Smooth muscle cell of the brain vasculature (primary cell): ENCODE measurements around the gene KLF11.

Experiments
- DNase-seq: peaks from one replicate; pipeline ENCODE4 v3.0.0-alpha.2; 2012; ENCODE audit warnings: low read depth, low spot score

Gene KLF11

GRCh38 chr2:10041711-10042110 lies 1.6 kb upstream of the KLF11 start:
- no peak for DNase-seq

GRCh38 chr2:10042301-10043161 lies 819 bp upstream of the KLF11 start:
- no peak for DNase-seq

GRCh38 chr2:10043906-10044601 lies 704 bp downstream of the KLF11 start:
- DNase-seq: peak; percentile 67

DNA sequence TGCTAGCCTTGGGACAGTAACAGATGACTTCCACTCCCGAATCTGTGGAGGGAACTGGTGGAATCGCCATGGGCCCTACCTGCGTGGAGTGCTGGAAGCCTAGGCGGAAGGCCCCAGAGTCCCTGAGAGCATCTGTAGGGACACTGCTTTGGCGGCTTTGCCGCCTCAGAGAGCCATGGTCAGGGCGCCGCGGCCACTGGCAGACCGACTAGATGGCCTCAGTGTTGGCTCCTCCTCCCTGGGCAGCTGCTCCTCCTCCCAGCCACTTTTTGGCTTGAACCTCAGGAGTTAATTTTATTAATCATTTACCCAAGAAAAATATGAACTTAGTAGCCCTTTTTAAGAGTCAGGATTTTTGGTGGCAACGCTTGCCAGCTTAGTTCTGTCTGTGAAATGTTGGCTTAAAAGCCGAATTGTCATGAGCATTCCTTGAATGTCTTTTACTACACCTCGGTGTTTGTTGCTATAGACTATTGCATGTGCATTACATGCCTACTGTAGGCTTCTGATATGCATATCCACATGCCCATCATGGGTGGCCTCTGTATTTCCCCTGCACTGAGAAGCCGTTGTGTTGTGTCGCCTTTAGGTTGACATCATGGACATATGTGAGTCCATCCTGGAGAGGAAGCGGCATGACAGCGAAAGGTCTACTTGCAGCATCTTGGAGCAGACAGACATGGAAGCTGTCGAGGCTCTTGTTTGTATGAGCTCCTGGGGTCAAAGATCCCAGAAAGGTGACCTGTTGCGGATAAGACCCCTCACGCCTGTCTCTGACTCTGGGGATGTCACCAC lies 2.4 kb downstream of the KLF11 start:
- no peak for DNase-seq

- no peak for DNase-seq
These were observed 3.6 kb downstream of the KLF11 start for GRCh38 chr2:10046931-10047330.

DNA sequence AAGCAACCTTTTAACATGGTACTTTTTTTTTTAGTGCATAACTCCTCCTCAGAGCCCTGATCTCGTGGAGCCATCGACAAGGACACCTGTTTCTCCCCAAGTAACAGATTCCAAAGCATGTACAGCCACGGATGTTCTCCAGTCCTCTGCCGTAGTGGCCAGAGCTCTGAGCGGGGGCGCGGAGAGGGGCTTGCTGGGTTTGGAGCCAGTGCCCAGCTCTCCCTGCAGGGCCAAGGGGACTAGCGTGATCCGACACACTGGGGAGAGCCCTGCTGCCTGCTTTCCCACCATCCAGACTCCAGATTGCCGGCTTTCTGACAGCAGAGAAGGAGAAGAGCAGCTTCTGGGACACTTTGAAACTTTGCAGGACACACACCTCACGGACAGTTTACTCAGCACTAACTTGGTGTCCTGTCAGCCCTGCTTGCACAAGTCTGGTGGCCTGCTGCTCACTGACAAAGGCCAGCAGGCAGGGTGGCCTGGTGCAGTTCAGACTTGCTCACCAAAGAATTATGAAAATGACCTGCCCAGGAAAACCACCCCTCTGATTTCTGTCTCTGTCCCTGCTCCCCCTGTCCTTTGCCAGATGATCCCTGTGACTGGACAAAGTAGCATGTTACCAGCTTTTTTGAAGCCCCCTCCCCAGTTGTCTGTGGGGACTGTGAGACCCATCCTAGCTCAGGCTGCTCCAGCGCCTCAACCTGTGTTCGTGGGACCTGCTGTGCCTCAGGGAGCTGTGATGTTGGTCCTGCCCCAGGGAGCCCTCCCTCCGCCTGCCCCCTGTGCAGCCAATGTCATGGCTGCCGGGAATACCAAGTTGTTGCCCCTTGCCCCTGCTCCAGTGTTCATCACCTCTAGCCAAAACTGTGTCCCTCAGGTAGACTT lies 4.5 kb downstream of the KLF11 start:
- DNase-seq: no peak

GRCh38 chr2:10048501-10049171 lies 5.3 kb downstream of the KLF11 start:
- no peak for DNase-seq

DNA sequence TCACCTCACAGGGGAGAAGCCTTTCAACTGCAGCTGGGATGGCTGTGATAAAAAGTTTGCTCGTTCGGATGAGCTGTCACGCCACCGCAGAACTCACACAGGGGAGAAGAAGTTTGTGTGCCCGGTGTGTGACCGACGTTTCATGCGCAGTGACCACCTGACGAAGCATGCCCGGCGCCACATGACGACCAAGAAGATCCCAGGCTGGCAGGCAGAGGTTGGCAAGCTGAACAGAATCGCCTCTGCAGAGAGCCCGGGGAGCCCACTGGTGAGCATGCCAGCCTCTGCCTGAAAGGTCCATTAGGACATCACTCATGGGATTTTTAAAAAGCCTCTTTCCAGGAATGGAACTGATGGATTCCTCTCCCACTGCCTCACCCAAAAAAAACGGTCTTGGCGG lies 8.9 kb downstream of the KLF11 start:
- DNase-seq: no peak

DNA sequence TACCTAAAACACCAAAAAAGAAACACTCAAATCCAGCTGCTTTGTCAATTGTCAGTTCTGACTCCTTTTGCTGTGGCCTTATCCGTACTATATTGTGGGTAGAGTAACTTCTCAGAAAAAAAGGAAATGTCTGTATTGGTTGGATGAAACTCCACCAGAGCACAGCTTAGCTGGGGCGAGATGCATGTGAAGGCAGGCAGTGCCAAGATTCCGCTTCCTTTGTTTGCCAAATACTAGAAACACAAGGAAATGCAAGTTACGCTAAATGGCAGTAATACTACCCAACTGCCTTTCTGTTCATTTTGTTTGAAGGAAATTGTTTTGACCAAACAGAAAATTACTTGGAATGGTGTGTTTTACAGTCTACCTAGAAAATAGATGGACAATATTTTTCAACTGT lies 10.0 kb downstream of the KLF11 start:
- DNase-seq: no peak

DNA sequence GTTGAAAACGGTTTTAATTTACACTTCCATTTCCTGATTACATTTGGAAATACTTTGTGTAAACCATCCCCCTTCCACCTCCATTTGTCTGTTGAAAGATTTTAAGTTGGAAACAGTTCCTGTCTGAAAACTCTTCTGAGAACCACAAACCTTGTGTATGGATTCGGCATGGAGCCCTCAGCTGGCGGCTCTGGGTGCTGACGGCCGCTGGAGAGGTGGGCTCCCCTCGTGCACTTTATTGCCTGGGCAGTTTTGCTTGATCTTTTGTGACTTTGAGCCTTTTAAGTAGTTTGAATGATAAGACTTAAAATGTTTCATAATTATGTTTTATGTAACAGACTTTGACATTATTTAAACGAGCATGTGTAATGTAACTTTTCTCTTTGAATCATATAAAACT lies 11.1 kb downstream of the KLF11 start:
- DNase-seq: no peak

- no peak for DNase-seq
These were observed 11.6 kb downstream of the KLF11 start for GRCh38 chr2:10054976-10055375.

DNA sequence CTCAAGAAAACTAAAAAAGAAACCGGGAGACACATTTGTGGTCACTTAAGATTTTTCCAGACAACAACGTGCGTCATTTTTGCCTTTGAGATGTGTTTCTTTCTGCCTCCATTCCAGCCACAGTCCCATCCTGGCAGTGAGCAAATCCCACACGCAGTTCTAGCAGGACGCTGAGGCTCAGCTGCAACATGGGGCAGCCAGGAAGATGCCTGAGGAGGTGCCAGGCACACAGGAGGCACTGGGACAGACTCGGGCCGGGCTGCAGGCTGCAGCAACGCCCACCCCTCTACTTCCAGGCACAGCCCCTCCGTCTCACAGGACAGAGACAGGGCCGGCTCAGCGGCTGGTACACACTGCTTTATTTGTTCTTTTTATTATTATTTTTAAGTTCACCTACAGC lies 13.1 kb downstream of the KLF11 start:
- DNase-seq: no peak

DNA sequence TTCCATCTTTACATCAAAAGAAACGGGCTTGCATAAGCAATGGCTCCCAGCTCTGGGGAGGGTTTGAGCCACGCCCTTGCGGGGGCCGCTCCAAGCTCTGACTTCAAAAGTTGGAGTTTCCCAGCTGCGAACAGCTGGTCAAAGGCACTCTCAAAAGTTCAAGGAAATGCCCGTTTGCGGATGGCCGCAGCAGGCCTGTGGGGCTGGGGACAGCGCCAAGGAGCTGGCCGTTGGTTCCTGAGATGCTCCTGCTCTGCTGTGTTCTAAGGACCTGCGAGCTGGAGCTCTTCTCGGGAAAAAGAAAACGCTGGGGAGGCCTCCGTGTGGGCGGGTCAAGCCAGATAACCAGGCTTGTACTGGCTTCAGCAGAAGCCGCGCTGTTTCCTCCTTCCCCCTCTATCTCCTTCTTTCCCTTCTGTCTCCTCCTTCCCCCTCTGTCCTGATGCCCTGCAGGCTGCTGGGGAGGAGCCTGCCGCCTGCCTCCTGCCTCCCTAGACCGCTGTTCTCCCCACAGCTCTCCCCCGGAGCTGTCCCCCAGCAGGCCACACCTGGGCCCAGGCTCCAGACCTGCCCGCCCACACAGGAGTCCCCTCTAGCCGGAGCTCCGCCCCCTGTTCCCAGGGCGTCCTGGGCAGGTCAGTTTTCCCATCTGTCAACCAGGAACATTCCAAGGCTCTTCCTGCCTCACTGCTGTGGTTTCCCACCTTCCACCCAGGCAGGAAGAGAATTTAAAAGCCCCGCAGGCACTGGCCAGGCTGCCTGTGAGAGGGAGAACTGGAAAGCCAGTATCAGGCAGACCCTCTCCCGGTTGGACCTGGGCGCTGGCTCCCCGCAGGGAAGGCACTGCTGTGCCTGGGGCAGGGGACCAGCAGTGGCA lies 14.1 kb downstream of the KLF11 start:
- no peak for DNase-seq

DNA sequence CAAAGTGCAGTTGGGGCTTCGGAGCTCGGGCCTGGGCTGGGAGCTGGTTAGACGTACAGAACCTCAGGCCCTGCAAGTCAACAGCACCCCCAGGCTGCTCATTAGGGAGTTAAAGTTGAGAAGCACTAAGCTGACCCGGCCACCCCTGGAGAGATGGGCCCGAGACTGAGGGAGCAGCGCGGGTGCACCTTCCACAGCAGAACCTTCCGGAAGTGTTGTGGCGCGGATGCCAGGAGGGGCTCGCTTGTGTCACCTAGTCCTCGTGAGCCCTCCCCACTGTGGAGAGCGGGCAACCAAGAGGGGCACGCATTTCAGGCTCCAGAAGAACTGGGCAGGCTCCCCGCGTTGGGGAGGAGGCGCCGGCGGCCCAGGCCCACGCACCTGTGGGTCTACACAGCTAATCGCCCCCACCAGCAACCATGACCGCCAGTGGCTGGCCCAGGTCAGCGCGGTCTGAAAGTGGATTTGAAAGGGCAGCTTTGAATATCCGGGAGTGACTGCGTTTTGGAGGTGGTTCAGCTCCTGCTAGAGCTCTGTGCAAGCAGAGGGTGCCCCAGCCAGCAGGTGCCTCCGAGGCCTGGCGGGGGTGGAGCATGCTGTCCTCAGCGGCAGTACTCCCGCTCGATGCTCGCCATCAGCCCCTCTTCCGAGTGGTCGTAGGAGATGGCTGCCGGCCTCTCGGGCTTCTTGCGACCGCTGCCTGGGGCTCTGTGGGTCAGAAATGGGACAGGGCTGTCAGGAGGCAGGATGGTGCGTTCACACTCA lies 15.1 kb downstream of the KLF11 start:
- no peak for DNase-seq

GRCh38 chr2:10059016-10059351 lies 15.6 kb downstream of the KLF11 start:
- no peak for DNase-seq

GRCh38 chr2:10059552-10060335 lies 16.4 kb downstream of the KLF11 start:
- no peak for DNase-seq

DNA sequence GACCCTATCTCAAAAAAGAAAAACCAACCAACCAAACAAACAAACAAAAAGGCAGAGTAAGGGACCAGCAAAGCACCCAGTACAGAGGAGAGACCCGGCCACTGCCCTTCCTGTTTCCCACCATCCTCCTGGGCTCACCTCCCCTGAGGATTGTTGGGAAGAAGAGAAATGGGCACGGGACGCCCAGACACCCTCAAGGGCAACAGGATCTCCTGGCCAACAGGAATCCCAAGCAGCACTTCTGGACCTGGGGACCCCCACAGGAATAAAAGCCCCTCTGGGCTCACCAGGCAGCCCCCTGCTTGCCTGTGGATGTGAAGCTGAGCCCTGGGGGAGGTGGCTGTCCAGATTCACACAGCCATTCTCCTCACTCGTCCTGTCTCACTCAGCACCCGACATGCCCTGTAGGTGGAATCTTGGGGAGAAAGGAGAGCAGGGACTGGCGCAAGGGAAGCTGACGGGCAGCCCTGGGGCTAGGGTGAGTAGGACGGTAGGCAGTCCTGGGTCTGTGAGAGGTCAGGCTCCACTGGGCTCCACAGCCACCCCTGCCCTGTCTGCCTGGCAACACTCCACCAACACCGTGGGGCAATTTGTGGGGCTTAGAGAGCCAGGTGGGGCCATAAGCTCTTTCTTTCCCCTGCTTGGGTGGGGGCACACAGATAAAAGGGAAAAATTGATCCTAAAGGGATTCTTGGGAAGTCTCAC lies 18.0 kb downstream of the KLF11 start:
- no peak for DNase-seq

DNA sequence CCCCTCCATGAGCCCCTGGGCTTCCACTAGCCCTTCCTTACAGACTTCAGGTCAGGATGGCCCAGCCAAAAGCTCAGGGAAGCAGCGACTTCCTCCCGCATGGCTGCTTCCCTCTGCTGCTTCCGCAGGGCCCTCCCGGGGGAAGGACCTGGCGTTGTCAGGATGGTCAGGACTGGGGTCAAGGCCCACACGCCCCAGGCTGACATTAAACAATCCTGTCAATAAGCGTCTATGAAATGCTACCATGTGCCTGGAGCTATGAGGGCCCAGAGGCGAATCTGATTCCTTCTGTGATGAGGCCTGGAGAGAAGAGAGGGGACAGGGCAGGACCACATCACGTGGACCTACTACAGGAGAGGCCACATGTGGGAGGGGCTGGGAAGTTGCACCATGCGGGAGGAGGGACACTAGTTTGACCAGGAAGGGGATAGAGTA lies 19.6 kb downstream of the KLF11 start:
- DNase-seq: no peak
